Small intestine (tissue), 7 donors: Measurements from ENCODE around the gene AMPD3. TPM values are rescaled to one million over a fixed set of nuclear protein-coding genes. Genes with fewer than 3 reads are reported as not detected.

Experiments
- DNase-seq, 2 donors: peaks; one replicate each; pipeline versions ENCODE4 v3.0.0 to v3.0.0-alpha.2; 2013
- FAIRE-seq: peaks from 2 replicates; lab custom pipeline; 2012; peaks lifted over from hg19 to GRCh38; lab: Jason Lieb, UNC
- H3K27ac ChIP-seq, 3 donors: one replicate each; pipeline ENCODE4 v1.5.1; 2013; ENCODE audit warnings: low read length in 2 of 3, mild to moderate bottlenecking in 2 of 3, control low read depth in 1 of 3, inconsistent platforms in 1 of 3, low read depth in 1 of 3, moderate library complexity in 1 of 3
- H3K27me3 ChIP-seq, 3 donors: one replicate each; pipeline ENCODE4 v1.6.1; 2013; ENCODE audit warnings: low read length in 3 of 3, inconsistent platforms in 1 of 3; ENCODE audit not compliant: control insufficient read depth in 3 of 3, insufficient read depth in 3 of 3
- H3K36me3 ChIP-seq, 3 donors: one replicate each; pipeline ENCODE4 v1.6.1; 2013; ENCODE audit warnings: low read length in 3 of 3, inconsistent platforms in 1 of 3, low read depth in 1 of 3, mild to moderate bottlenecking in 1 of 3, moderate library complexity in 1 of 3; ENCODE audit not compliant: control insufficient read depth in 3 of 3, insufficient read depth in 2 of 3
- H3K4me1 ChIP-seq, 3 donors: one replicate each; pipeline ENCODE4 v1.6.1; 2013; ENCODE audit warnings: low read length in 2 of 3, inconsistent platforms in 1 of 3, low read depth in 1 of 3, mild to moderate bottlenecking in 1 of 3, moderate library complexity in 1 of 3; ENCODE audit not compliant: control insufficient read depth in 3 of 3, insufficient read depth in 2 of 3
- H3K4me3 ChIP-seq, 3 donors: one replicate each; pipeline ENCODE4 v1.5.1; 2013; ENCODE audit warnings: low read length in 3 of 3, control low read depth in 1 of 3, inconsistent platforms in 1 of 3, low read depth in 1 of 3, mild to moderate bottlenecking in 1 of 3, moderate library complexity in 1 of 3
- H3K9me3 ChIP-seq, 2 donors: one replicate each; pipeline ENCODE4 v1.6.1; 2013; ENCODE audit warnings: low read depth in 1 of 2, low read length in 1 of 2; ENCODE audit not compliant: control insufficient read depth in 2 of 2, insufficient read depth in 1 of 2
- WGBS, 3 donors: extraction: QIAGEN DNeasy Blood & Tissue Kit; methylation state at CpG; one replicate each; pipeline ENCODE4 v1.1.7; 2013; 5-methylcytosine and 5-hydroxymethylcytosine counted together
- polyA plus RNA-seq, 4 donors: library from polyadenylated mRNA; stranded (reverse) in 3 of 4; unstranded in 1 of 4; fragments of 200-250 nt in 3 of 4; fragments of 120-200 nt in 1 of 4; gene quantifications; one replicate each; pipeline versions ENCODE4 v1.2.1 to v1.2.3, GENCODE V29; 2013
- donor health status: healthy with polysubstance abuse.
- donor health status: control.
- donor health status: control.
- donor health status: Bipolar disorder and iron deficiency.
- donor health status: healthy.

Gene AMPD3
- polyA plus RNA-seq, 4 donors, result 2.7 to 5.1 (median 3.6) TPM

DNA sequence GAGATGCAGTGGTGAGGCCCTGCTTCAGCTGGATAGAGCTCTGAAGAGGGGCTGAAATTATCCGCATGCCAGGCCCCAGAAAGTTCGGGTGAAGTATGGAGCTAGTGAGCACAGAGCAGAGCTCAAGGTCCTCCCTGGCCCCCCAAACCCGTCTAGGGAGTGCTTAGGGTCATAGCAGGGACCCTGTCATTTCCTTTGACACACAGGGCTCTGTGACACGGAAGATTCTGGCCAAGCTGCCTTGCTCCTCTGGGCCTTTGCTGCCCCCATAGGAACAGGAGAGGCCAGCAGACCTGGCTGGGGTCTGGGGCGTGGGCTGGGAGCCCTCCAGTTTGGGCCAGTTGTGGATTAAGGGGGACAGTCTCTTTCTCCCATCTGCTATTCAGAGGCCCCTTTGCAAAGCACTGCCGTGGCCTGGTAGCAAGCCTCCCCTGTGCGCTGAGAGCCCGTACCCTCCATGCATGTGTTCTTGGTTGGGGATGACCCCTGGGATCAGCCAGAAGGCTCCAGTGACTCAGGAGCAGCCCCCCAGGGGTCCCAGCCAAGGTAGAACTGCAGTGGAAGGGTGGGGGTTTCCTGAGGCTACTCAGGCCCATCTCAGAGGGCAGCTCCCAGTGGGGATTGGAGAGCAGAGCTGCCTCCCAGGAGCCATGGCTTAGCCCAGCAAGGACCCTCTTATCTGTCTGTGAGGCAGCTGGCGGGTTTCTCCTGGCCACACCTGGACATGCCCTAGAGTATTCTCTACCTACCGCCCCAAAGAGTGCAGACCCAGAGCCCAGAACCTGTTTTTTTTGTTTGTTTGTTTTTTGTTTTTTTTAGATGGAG is 43.6 kb downstream of the AMPD3 start:
- 87 to 91% (median 89%) methylated on average over 10 of the region's 10 CpGs for WGBS, 3 donors
- H3K36me3 ChIP-seq, result peaks cover 0 to 45% (median 2%) of the 10 kb centered on the region in 3 donors
- no peak for FAIRE-seq

DNA sequence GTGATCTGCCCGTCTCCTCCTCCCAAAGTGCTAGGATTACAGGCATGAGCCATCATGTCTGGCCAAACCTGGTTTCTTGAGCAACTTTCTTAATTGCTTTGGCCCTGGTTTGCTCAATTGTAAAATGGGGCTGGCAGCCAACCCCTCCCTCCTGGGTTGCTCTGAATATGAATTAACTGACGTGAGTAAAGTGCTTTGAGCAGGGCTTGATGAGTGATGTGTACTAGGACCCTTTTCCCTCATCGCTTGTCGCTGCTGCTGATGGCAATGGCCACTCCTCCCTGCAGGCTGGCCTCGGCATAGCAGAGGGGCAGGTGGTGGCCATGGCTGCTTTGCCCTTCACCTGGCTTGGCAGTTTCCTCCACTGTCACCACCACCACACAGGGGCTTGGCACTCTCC is 44.4 kb downstream of the AMPD3 start:
- Histone ChIP-seq H3K4me3 (no peak overlapping the region), H3K27ac (no peak overlapping the region), H3K4me1 (no peaks in the 10 kb centered on the region), H3K27me3 (no peaks in the 10 kb centered on the region), H3K36me3 (peaks cover 0 to 47% (median 2%) of the 10 kb centered on the region in 3 donors), H3K9me3 (no peaks in the 10 kb centered on the region)
- no peak for FAIRE-seq
- 88 to 93% (median 92%) methylated on average over 5 of the region's 5 CpGs for WGBS, 3 donors
- DNase-seq, result no peak

More for the DNA sequence above, 43.6 kb downstream of the AMPD3 start:
- H3K27me3 ChIP-seq, result no peaks in the 10 kb centered on the region
- H3K27ac ChIP-seq, result no peak overlapping the region
- H3K4me1 ChIP-seq, result no peaks in the 10 kb centered on the region
- DNase-seq, result no peak
- H3K4me3 ChIP-seq, result no peak overlapping the region
- no peaks in the 10 kb centered on the region for H3K9me3 ChIP-seq

DNA sequence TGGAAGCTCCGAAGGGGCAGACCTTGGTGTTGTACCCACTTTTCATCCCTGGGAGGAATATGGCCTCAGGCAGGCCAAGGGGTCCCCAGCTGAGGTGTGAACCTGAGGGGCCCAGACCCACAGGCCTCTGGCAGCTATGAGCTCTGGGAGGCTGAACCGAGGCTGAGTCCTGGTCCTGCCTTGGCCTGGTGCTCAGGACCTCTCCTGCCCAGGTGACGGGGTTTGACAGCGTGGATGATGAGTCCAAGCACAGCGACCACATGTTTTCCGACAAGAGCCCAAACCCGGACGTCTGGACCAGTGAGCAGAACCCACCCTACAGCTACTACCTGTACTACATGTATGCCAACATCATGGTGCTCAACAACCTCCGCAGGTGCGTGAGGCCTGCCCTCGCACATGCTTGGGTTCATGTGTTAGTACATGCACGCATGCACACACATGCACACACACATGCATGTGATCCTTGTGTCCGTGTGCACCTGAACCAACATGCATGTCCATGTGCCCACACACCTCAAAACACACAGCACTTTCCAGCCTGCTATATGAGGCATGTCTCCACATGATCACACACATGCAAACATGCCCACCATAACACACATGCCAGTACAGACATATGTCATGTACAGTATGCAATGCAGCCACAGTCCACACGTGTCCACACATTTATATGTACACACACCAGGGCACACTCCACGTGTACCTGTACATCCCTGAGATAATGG is 45.0 kb downstream of the AMPD3 start:
- H3K36me3 ChIP-seq, result peaks cover 0 to 48% (median 2%) of the 10 kb centered on the region in 3 donors
- H3K4me3 ChIP-seq, result no peak overlapping the region
- DNase-seq, result no peak
- FAIRE-seq, result no peak
- 94 to 95% (median 95%) methylated on average over 15 of the region's 15 CpGs for WGBS, 3 donors
- H3K9me3 ChIP-seq, result no peaks in the 10 kb centered on the region
- H3K4me1 ChIP-seq, result no peaks in the 10 kb centered on the region
- H3K27ac ChIP-seq, result no peak overlapping the region
- H3K27me3 ChIP-seq, result no peaks in the 10 kb centered on the region

DNA sequence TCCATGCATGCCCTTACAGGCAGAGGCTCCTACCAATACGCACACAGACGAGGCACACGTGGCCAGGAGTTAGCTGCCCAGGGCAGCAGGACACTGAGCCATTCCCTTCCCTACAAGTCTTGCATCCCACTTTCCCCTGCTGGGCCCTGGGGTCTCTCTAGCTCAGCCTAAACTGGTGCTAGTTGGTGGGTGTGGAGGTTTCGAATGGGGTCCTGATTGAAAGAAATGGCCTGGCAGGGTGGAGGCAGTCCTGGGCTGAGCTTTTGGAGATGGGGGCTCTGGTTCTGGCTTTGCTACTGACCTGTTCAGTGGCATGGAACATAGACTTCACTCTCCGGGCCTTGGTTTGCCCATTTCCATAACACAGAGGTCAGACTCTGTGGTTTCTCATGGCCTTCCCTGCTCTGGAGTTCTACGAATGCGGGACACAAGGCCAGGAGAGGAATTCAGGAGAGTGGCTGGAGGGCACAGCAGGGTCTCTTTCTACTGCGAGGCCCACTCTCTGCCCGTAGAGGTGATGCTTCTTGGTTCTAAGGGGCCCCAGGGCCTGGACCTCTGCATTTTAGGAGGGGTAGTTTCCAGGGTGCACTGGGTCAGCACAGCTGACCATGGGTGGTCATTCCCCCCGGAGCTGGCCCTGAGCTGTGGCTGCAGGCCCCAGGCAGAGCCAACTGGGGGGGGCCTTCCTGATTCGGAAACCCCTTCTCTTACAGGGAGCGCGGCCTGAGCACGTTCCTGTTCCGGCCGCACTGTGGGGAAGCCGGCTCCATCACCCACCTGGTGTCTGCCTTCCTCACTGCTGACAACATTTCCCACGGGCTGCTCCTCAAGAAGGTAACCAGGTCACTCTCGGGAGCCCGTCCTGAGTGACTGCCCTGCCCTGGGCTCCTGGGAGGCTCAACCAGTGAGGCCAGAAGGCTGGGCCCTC is 46.0 kb downstream of the AMPD3 start:
- FAIRE-seq (no peak), DNase-seq (no peak)
- Histone ChIP-seq H3K4me3 (no peak overlapping the region), H3K9me3 (no peaks in the 10 kb centered on the region), H3K27me3 (no peaks in the 10 kb centered on the region), H3K4me1 (no peaks in the 10 kb centered on the region), H3K36me3 (peaks cover 0 to 45% (median 2%) of the 10 kb centered on the region in 3 donors), H3K27ac (no peak overlapping the region)
- WGBS, 3 donors, result 95 to 97% (median 96%) methylated on average over 20 of the region's 20 CpGs

DNA sequence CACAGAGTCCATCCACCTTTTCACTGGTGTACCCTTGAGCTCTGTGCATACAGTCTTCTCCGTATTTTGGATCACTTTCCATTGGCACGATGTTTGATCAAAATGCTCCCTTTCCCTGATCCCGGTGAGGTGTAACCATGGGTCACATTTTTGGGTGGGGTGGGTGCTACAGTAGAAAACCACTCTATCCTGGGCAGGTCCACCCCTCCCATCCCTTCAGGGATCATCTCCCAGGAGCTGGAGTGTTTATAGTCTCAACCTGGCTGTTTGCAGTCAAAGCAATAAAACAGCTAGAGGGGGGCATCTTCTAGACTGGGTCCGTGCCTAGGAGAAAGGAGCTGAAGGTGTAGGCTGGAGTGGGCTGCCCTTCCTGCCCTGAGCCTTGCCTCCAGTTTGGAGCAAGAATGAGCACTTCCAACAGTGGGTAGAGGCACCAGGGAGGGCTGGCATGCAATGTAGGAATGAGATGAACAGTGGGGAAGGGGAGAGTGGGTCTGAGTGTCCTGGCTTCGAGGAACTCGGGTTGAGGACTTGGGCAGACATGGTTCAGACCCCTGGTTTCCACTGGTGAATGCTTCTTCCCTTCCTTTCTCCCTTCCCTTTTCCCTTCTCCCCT is 47.1 kb downstream of the AMPD3 start:
- no peaks in the 10 kb centered on the region for H3K4me1 ChIP-seq
- FAIRE-seq (no peak), DNase-seq (no peak)
- no peak overlapping the region for H3K4me3 ChIP-seq
- H3K36me3 ChIP-seq, result peaks cover 0 to 38% (median 0%) of the 10 kb centered on the region in 3 donors
- no peaks in the 10 kb centered on the region for H3K9me3 ChIP-seq
- no peaks in the 10 kb centered on the region for H3K27me3 ChIP-seq
- H3K27ac ChIP-seq, result peak overlapping the region in 1 of 3 donors; percentile 11
- 92 to 95% (median 94%) methylated on average over 6 of the region's 6 CpGs for WGBS, 3 donors

DNA sequence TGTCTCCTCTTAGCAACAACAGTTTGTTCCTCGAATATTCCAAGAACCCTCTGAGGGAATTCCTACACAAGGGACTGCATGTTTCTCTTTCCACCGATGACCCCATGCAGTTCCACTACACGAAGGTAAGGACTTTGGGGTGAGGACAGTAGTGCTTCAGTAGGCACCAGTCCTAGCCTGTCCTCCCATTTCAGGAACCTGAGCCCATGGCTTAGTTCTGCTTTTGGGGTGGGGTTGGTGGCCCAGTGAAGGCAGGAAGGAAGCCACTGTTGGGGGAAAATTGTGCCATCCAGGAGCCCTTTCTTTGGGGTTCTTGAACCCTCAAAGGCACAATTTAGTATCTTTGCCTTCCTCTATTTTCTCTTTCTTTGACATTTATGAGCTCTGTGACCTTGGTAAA is 47.7 kb downstream of the AMPD3 start:
- H3K4me1 ChIP-seq, result no peaks in the 10 kb centered on the region
- H3K36me3 ChIP-seq, result peaks cover 0 to 34% (median 0%) of the 10 kb centered on the region in 3 donors
- no peak overlapping the region for H3K4me3 ChIP-seq
- DNase-seq (no peak), FAIRE-seq (no peak)
- H3K27me3 ChIP-seq, result no peaks in the 10 kb centered on the region
- H3K27ac ChIP-seq, result no peak overlapping the region
- 85 to 91% (median 90%) methylated on average over 3 of the region's 3 CpGs for WGBS, 3 donors
- H3K9me3 ChIP-seq, result no peaks in the 10 kb centered on the region

DNA sequence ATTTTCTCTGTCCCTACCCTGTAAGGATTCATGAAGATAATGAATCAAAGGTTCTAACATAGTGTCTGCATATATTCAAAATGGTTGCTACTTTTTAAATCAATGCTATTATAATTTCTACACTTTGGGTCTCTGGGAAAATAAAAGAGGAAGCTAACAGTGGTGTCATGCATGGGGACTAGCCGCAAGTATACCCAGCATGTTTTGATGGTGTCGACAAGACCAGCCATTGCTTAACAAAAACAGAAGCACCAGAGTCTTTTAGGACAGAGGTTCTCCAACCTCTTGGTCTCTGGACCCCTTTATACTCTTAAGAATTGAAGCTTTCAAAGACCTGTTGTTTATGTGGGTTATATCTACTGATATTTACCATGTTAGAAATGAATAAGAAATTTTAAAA is 48.2 kb downstream of the AMPD3 start:
- Histone ChIP-seq H3K9me3 (no peaks in the 10 kb centered on the region), H3K4me3 (no peak overlapping the region), H3K27me3 (no peaks in the 10 kb centered on the region), H3K27ac (no peak overlapping the region), H3K4me1 (no peaks in the 10 kb centered on the region), H3K36me3 (peaks cover 0 to 34% (median 0%) of the 10 kb centered on the region in 3 donors)
- 86 to 90% (median 86%) methylated on average over 2 of the region's 2 CpGs for WGBS, 3 donors
- no peak for FAIRE-seq
- DNase-seq, result no peak
